ENCODE results near the gene GALNT15. TPM values are rescaled to one million over a fixed set of nuclear protein-coding genes. Genes with fewer than 3 reads are reported as not detected.

The GALNT15 gene
- total and polyA plus RNA-seq, 2 experiments from 2014 or later: 9.9 to 11.7 TPM

DNA sequence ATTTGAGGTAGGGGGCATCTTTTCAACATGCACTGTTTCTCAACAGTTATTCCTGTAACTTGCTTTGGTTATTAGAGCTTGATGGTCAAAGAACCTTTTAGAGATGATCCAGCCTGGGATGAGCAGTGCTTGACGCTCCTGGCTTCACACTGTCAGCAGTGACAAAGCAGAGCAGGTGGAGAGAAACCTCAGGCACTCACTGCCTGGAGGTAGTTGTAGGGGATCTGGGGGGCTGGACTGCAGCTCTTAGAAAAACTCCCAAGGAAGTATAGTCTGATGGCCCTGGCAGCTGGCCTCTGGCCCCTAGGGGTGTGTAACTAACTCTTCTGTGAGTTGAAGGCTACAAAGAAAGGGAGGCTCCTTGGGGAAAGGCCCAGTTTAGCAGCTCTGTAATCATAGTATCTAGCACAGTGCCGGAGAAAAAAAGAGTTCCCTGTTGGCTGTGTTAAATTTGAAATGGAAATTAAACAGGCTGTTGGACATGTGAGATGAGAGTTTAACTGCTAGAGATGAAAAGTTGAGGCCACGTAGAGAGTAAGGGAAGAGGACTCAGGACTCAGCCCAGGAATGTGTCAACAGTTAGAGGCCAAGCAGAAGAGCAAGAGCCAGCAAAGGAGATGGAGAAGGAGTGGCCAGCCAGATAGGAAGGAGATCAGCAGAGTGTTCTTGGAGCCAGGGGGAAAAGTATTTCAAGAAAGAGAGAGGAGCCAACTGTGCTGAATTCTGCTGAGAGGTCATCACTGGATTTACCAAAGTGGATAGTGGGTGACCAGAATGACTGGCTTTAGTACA lies 104.7 kb downstream of the GALNT15 start:
- Histone ChIP-seq H3K36me3 (ENCODE audit: low read depth) (no peaks in the 10 kb centered on the region), H2AFZ (no peak overlapping the region), H3K4me2 (ENCODE audit: unreplicated experiment) (no peak overlapping the region), H3K4me3 (no peak overlapping the region), H3K27ac (no peak overlapping the region), H3K4me1 (ENCODE audit: insufficient read depth) (no peaks in the 10 kb centered on the region), H3F3A (ENCODE audit: insufficient read depth) (no peaks in the 10 kb centered on the region), H3K27me3 (replicated peaks; ENCODE audit: insufficient read depth) (no peaks in the 10 kb centered on the region), H3K79me2 (ENCODE audit: insufficient read depth) (no peaks in the 10 kb centered on the region), H3K9me2 (ENCODE audit: insufficient read depth) (no peaks in the 10 kb centered on the region), H4K20me1 (ENCODE audit: insufficient read depth) (no peaks in the 10 kb centered on the region), H3K9me3 (ENCODE audit: low read depth) (no peaks in the 10 kb centered on the region), H3K9ac (no peak overlapping the region)
- no peak for DNase-seq
- in situ Hi-C loops (cut with MboI): loop anchor here (10.0 to 25.0 kb wide), 3 partner anchors 266 to 933 kb away; no protein-coding TSS in a partner anchor
- no peak for TF ChIP-seq EZH2 (IDR thresholded peaks at IDR 0.05; ENCODE audit: insufficient read depth, poor library complexity, severe bottlenecking)
- no peak for TF ChIP-seq EZH2phosphoT487 (IDR thresholded peaks at IDR 0.05; ENCODE audit: insufficient read depth, low read depth)
- 57 to 71% methylated on average over 3 of the region's 3 CpGs for WGBS, 2 experiments (ENCODE audit: low coverage in 1 of 2, low lambda C conversion rate in 2 of 2, missing lambda C conversion rate in 2 of 2)

DNA sequence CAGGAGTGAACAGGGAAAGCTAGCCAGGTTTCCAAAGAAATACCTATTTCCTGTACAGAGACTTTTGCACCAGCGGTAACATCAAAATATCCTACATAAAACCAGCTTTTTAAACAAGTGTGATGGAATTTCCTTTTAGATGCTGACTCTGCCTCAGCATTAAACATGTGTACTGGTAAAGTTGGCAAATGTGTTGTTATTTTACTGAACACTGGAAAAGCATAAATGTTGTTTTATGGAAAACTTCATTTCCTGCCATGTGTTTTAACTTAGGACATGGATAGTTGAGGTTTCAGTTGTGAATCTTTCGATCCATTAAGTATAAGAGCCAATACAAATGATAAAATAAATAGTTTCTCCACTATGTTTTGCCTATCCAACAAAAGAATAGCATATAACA lies 106.2 kb downstream of the GALNT15 start:
- WGBS, 2 experiments (ENCODE audit: low coverage in 1 of 2, low lambda C conversion rate in 2 of 2, missing lambda C conversion rate in 2 of 2): 61 to 73% methylated on average over 2 of the region's 2 CpGs
- DNase-seq: no peak
- in situ Hi-C loops (cut with MboI): loop anchor here (25.0 kb wide), 2 partner anchors 757 to 932 kb away; no protein-coding TSS in a partner anchor

More for the DNA sequence above, 106.2 kb downstream of the GALNT15 start:
- no peak overlapping the region for H3K9ac ChIP-seq
- H3K4me3 ChIP-seq: no peak overlapping the region
- no peak overlapping the region for H3K27ac ChIP-seq
- no peak for TF ChIP-seq EZH2 (IDR thresholded peaks at IDR 0.05; ENCODE audit: insufficient read depth, poor library complexity, severe bottlenecking)
- no peak for TF ChIP-seq EZH2phosphoT487 (IDR thresholded peaks at IDR 0.05; ENCODE audit: insufficient read depth, low read depth)
- H3K9me2 ChIP-seq (ENCODE audit: insufficient read depth): no peaks in the 10 kb centered on the region
- H3K4me2 ChIP-seq (ENCODE audit: unreplicated experiment): no peak overlapping the region
- H3K36me3 ChIP-seq (ENCODE audit: low read depth): no peaks in the 10 kb centered on the region
- no peaks in the 10 kb centered on the region for H3K27me3 ChIP-seq (replicated peaks; ENCODE audit: insufficient read depth)
- H4K20me1 ChIP-seq (ENCODE audit: insufficient read depth): no peaks in the 10 kb centered on the region
- no peak overlapping the region for H2AFZ ChIP-seq
- no peaks in the 10 kb centered on the region for H3F3A ChIP-seq (ENCODE audit: insufficient read depth)
- H3K9me3 ChIP-seq (ENCODE audit: low read depth): no peaks in the 10 kb centered on the region
- no peaks in the 10 kb centered on the region for H3K4me1 ChIP-seq (ENCODE audit: insufficient read depth)
- no peaks in the 10 kb centered on the region for H3K79me2 ChIP-seq (ENCODE audit: insufficient read depth)

Other genes with a start within 250 kb of the GALNT15 start
- gene DPH3, start 90.3 kb downstream of the GALNT15 start, total RNA-seq (2014; rRNA removed; shearing (Covaris generic)): 27.1 and 27.3 TPM in 2 replicates
- gene DPH3, start 90.3 kb downstream of the GALNT15 start, polyA plus RNA-seq (2016; fragmentation: Nextera tagmentation; extraction: Ambion mirVana): 46.1 and 51.3 TPM in 2 replicates
- gene OXNAD1, start 90.5 kb downstream of the GALNT15 start, total RNA-seq (2014; rRNA removed; shearing (Covaris generic)): 3.4 and 10.8 TPM in 2 replicates
- 9.8 and 10.2 TPM in 2 replicates for gene OXNAD1, start 90.5 kb downstream of the GALNT15 start, polyA plus RNA-seq (2016; fragmentation: Nextera tagmentation; extraction: Ambion mirVana)